Mononuclear cell (primary cell): ENCODE measurements around the gene SSH3. TPM values are rescaled to one million over a fixed set of nuclear protein-coding genes. Genes with fewer than 3 reads are reported as not detected.

Experiments
- H3K27me3 ChIP-seq: 2 replicates; pipeline ENCODE4 v1.6.0; 2011; ENCODE audit warnings: low read length, control low read depth; ENCODE audit not compliant: insufficient read depth
- H3K4me1 ChIP-seq: 2 replicates; pipeline ENCODE4 v1.5.1; 2011; ENCODE audit warnings: mild to moderate bottlenecking, low read length, control low read depth; ENCODE audit not compliant: insufficient read depth
- H3K4me3 ChIP-seq: 2 replicates; pipeline ENCODE4 v1.5.1; 2011; ENCODE audit warnings: mild to moderate bottlenecking, low read length, moderate library complexity
- H3K9me3 ChIP-seq: 2 replicates; pipeline ENCODE4 v1.5.1; 2011; ENCODE audit warnings: low read depth, mild to moderate bottlenecking, control low read depth, low read length
- total RNA-seq: library from RNA; depleted of rRNA; stranded (reverse); fragments of >200 nt; gene quantifications from one replicate; pipeline ENCODE4 v1.2.3, GENCODE V29; 2012

Gene SSH3
- total RNA-seq, 1 donor: 4.6 TPM

- H3K27me3 ChIP-seq: no peaks in the 10 kb centered on the region
- no peak overlapping the region for H3K4me3 ChIP-seq
- peaks cover 55% of the 10 kb centered on the region for H3K4me1 ChIP-seq
- peaks cover 8% of the 10 kb centered on the region for H3K9me3 ChIP-seq
Measured at GRCh38 chr11:67293090-67293489, 10.2 kb upstream of the SSH3 start.

- peaks cover 49% of the 10 kb centered on the region for H3K4me1 ChIP-seq
- peaks cover 8% of the 10 kb centered on the region for H3K9me3 ChIP-seq
- H3K27me3 ChIP-seq: no peaks in the 10 kb centered on the region
- H3K4me3 ChIP-seq: no peak overlapping the region
Measured at GRCh38 chr11:67295846-67296245, 7.5 kb upstream of the SSH3 start.

GRCh38 chr11:67298786-67299185 lies 4.5 kb upstream of the SSH3 start:
- Histone ChIP-seq H3K27me3 (no peaks in the 10 kb centered on the region), H3K4me1 (peaks cover 47% of the 10 kb centered on the region), H3K4me3 (no peak overlapping the region), H3K9me3 (peaks cover 8% of the 10 kb centered on the region)

GRCh38 chr11:67299471-67300191 lies 3.7 kb upstream of the SSH3 start:
- Histone ChIP-seq H3K27me3 (no peaks in the 10 kb centered on the region), H3K4me3 (no peak overlapping the region), H3K4me1 (peaks cover 49% of the 10 kb centered on the region), H3K9me3 (peaks cover 8% of the 10 kb centered on the region)

GRCh38 chr11:67300256-67300755 lies 3.0 kb upstream of the SSH3 start:
- no peaks in the 10 kb centered on the region for H3K27me3 ChIP-seq
- peaks cover 8% of the 10 kb centered on the region for H3K9me3 ChIP-seq
- no peak overlapping the region for H3K4me3 ChIP-seq
- peaks cover 52% of the 10 kb centered on the region for H3K4me1 ChIP-seq

GRCh38 chr11:67300756-67301312 lies 2.5 kb upstream of the SSH3 start:
- Histone ChIP-seq H3K4me1 (peaks cover 52% of the 10 kb centered on the region), H3K4me3 (no peak overlapping the region), H3K9me3 (peaks cover 4% of the 10 kb centered on the region), H3K27me3 (no peaks in the 10 kb centered on the region)

GRCh38 chr11:67301313-67301921 lies 1.9 kb upstream of the SSH3 start:
- no peaks in the 10 kb centered on the region for H3K27me3 ChIP-seq
- H3K4me3 ChIP-seq: no peak overlapping the region
- peaks cover 52% of the 10 kb centered on the region for H3K4me1 ChIP-seq
- no peaks in the 10 kb centered on the region for H3K9me3 ChIP-seq

GRCh38 chr11:67301951-67302516 lies 1.3 kb upstream of the SSH3 start:
- Histone ChIP-seq H3K4me3 (no peak overlapping the region), H3K27me3 (no peaks in the 10 kb centered on the region), H3K4me1 (peaks cover 52% of the 10 kb centered on the region), H3K9me3 (no peaks in the 10 kb centered on the region)

- Histone ChIP-seq H3K4me3 (peak overlapping the region; percentile 56), H3K27me3 (no peaks in the 10 kb centered on the region), H3K9me3 (no peaks in the 10 kb centered on the region), H3K4me1 (peaks cover 52% of the 10 kb centered on the region)
Measured at GRCh38 chr11:67302571-67303131, 679 bp upstream of the SSH3 start.

GRCh38 chr11:67303835-67304411 lies 593 bp downstream of the SSH3 start:
- H3K4me3 ChIP-seq: peak overlapping the region; percentile 56
- peaks cover 45% of the 10 kb centered on the region for H3K4me1 ChIP-seq
- no peaks in the 10 kb centered on the region for H3K27me3 ChIP-seq
- H3K9me3 ChIP-seq: no peaks in the 10 kb centered on the region

GRCh38 chr11:67304511-67305113 lies 1.3 kb downstream of the SSH3 start:
- Histone ChIP-seq H3K9me3 (no peaks in the 10 kb centered on the region), H3K4me3 (no peak overlapping the region), H3K4me1 (peaks cover 45% of the 10 kb centered on the region), H3K27me3 (no peaks in the 10 kb centered on the region)

GRCh38 chr11:67306769-67307544 lies 3.6 kb downstream of the SSH3 start:
- H3K4me1 ChIP-seq: peaks cover 34% of the 10 kb centered on the region
- H3K4me3 ChIP-seq: no peak overlapping the region
- no peaks in the 10 kb centered on the region for H3K27me3 ChIP-seq
- H3K9me3 ChIP-seq: no peaks in the 10 kb centered on the region

- H3K4me1 ChIP-seq: peaks cover 34% of the 10 kb centered on the region
- no peak overlapping the region for H3K4me3 ChIP-seq
- H3K27me3 ChIP-seq: no peaks in the 10 kb centered on the region
- H3K9me3 ChIP-seq: no peaks in the 10 kb centered on the region
Measured at GRCh38 chr11:67307545-67308001, 4.2 kb downstream of the SSH3 start.
